GM19193 (cell line): ENCODE measurements around the gene ATP1A1.

Experiments used
- POLR2A ChIP-seq: IDR thresholded peaks from 4 replicates; pipeline ENCODE4 v1.6.1; 2011; ENCODE audit not compliant: insufficient read depth, insufficient read length; ENCODE audit errors: extremely low read depth

ATP1A1 gene

GRCh38 chr1:116372651-116373430, at the start of gene ATP1A1:
TSS of gene ATP1A1 (plus strand) at chr1:116373244. CDS start at chr1:116373512, 268 bp downstream.
- TF ChIP-seq POLR2A = peak; percentile 94

GRCh38 chr1:116323491-116323890, 49.6 kb upstream of the ATP1A1 start:
- TF ChIP-seq POLR2A = no peak

- no peak for TF ChIP-seq POLR2A
Measured at GRCh38 chr1:116324411-116324810, 48.6 kb upstream of the ATP1A1 start.

GRCh38 chr1:116325104-116325503, 47.9 kb upstream of the ATP1A1 start:
- TF ChIP-seq POLR2A = no peak

- TF ChIP-seq POLR2A = no peak
Measured at GRCh38 chr1:116325922-116326321, 47.1 kb upstream of the ATP1A1 start.

- no peak for TF ChIP-seq POLR2A
Measured at GRCh38 chr1:116326486-116326885, 46.6 kb upstream of the ATP1A1 start.

- no peak for TF ChIP-seq POLR2A
Measured at GRCh38 chr1:116328671-116329070, 44.4 kb upstream of the ATP1A1 start.

GRCh38 chr1:116329524-116330341, 43.3 kb upstream of the ATP1A1 start:
- no peak for TF ChIP-seq POLR2A

GRCh38 chr1:116330342-116330652, 42.7 kb upstream of the ATP1A1 start:
- TF ChIP-seq POLR2A = no peak

- no peak for TF ChIP-seq POLR2A
Measured at GRCh38 chr1:116330846-116331245, 42.2 kb upstream of the ATP1A1 start.

- TF ChIP-seq POLR2A = no peak
Measured at GRCh38 chr1:116331523-116331922, 41.5 kb upstream of the ATP1A1 start.

- TF ChIP-seq POLR2A = no peak
Measured at GRCh38 chr1:116332451-116332850, 40.6 kb upstream of the ATP1A1 start.

- no peak for TF ChIP-seq POLR2A
Measured at GRCh38 chr1:116333171-116334014, 39.7 kb upstream of the ATP1A1 start.

GRCh38 chr1:116334015-116334547, 39.0 kb upstream of the ATP1A1 start:
- TF ChIP-seq POLR2A = no peak
